ENCODE measurements around the gene SYTL2. TPM values are rescaled to one million over a fixed set of nuclear protein-coding genes. Genes with fewer than 3 reads are reported as not detected.

SYTL2 gene
- total RNA-seq, 5 donors from 2014 or later (not counting 1 experiment from before 2014, with no cell fraction given): 19.8 to 85.4 (median 31.3) TPM

DNA sequence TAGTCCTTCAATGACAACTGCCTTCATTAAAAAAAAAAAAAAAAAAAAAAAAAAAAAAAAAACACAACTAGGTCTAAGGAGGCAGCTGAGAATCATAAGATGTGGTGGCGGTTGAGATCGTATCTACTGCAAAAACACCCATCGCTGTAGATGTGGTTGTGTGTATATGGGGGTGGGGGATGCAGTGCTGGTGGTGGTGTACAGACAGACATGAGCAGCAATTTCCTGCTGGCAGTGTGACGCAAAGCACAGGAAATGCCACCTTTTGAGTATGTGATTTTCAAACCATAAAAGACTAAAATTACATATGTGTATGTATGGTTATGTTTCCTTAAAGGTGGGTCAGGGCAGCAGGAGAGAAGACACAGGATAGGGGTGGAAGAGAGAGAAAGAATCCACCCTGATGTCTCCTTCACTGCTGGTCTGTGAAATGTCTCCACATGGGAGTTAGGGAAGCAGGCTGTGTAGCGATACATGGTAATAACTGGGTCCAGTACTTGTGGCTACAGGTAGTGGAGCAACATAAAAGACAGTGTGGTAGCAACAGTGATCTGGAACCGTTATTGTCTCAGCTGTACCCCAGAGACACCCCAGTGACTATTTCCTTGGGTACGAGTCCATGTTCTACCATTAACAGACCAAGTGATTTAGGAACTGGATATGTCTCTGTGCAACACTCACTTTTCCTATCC, 57.9 kb downstream of the SYTL2 start:
- WGBS (ENCODE audit: insufficient coverage): 8% methylated on average over 5 of the region's 7 CpGs
- ChIA-PET POLR2A (interaction anchor here (0.5 to 1.9 kb wide), 11 partner anchors 8 to 543 kb away, joined by 3 to 23 read pairs (median 6); partner anchors contain the start of gene SYTL2 (in 1 of the 2)), CTCF (interaction anchor here (0.5 to 2.3 kb wide), 13 partner anchors 14 to 1285 kb away, joined by 3 to 13 read pairs (median 6); partner anchors contain the start of gene CCDC83 (in 2 of the 2))
- Histone ChIP-seq H3K27me3 (replicated peaks in 1 of 2; ENCODE audit: control insufficient read depth in 2 of 2, extremely low read depth in 1 of 2, insufficient read depth in 2 of 2, low read length in 1 of 2) (no peaks in the 10 kb centered on the region), H3K4me1 (ENCODE audit: control insufficient read depth in 1 of 2, extremely low read depth in 1 of 2, insufficient read depth in 2 of 2, low read length in 2 of 2) (peaks cover 76 to 81% of the 10 kb centered on the region in 2 experiments), H3K4me3 (ENCODE audit: control insufficient read depth in 1 of 2, extremely low read depth in 1 of 2, low read length in 1 of 2) (peak overlapping the region in 1 of 2 donors; percentile 15), H3K9me3 (no peaks in the 10 kb centered on the region), H3K36me3 (ENCODE audit: control insufficient read depth in 2 of 2, extremely low read depth in 1 of 2, insufficient read depth in 1 of 2, low read length in 1 of 2) (peaks cover 0 to 2% of the 10 kb centered on the region in 2 donors), H3K27ac (ENCODE audit: low read length) (peak overlapping the region; percentile 85)
- DNase-seq: peak; percentile 59 to 98 (median 92)
- H3K4me1 Mint-ChIP-seq: peaks cover 89 to 97% (median 93%) of the 10 kb centered on the region in 3 donors
- H3K4me3 Mint-ChIP-seq: peak overlapping the region; percentile 63 to 81 (median 75)
- no peaks in the 10 kb centered on the region for H3K27me3 Mint-ChIP-seq
- peaks cover 0 to 4% (median 0%) of the 10 kb centered on the region in 3 donors for H3K9me3 Mint-ChIP-seq
- H3K27ac Mint-ChIP-seq: peak overlapping the region; percentile 88 to 92
- peak; percentile 90 to 94 (median 93) for ATAC-seq (replicated peaks in 1 of 4)
- H3K36me3 Mint-ChIP-seq: peaks cover 13% of the 10 kb centered on the region

DNA sequence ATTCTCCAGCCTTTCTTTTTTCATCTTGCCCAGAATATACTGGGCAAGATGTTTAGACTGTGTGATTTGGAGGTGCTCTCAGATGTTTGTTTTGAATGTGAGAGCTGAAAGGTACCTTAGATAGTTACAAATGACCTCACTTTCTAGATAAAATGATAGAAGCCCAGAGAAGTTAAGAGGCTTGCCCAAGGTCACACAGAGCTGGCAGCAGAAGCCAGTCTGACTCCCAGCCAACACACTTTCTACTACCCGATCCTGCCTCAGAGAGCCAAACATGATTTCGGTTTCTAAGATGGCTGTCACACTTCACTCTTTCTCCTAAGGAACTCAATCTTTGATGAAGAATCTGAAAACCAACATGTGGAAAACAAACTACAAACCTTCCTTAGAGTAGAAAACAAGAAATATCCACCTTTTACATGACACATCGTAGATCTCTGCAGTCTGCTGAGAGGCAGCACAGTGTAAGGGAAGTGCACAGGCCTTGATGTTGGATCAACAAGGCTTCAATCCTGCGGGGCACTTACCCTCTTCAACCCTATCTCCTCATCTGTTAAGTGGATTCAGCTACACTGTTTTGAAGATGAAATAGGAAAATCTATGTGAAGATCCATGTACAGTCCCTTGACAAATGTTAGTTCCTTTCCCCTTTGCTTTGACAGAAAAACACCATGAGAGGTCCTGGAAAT, 58.6 kb downstream of the SYTL2 start:
- Histone ChIP-seq H3K27me3 (replicated peaks in 1 of 2; ENCODE audit: control insufficient read depth in 2 of 2, extremely low read depth in 1 of 2, insufficient read depth in 2 of 2, low read length in 1 of 2) (no peaks in the 10 kb centered on the region), H3K4me1 (ENCODE audit: control insufficient read depth in 1 of 2, extremely low read depth in 1 of 2, insufficient read depth in 2 of 2, low read length in 2 of 2) (peaks cover 72 to 75% of the 10 kb centered on the region in 2 experiments), H3K4me3 (ENCODE audit: control insufficient read depth in 1 of 2, extremely low read depth in 1 of 2, low read length in 1 of 2) (peak overlapping the region; percentile 15 to 20), H3K36me3 (ENCODE audit: control insufficient read depth in 2 of 2, extremely low read depth in 1 of 2, insufficient read depth in 1 of 2, low read length in 1 of 2) (peaks cover 0 to 3% of the 10 kb centered on the region in 2 donors), H3K9me3 (no peaks in the 10 kb centered on the region), H3K27ac (ENCODE audit: low read length) (peak overlapping the region; percentile 73)
- ATAC-seq (replicated peaks in 1 of 4) (peak; percentile 41 to 63 (median 42)), DNase-seq (peak in 30 of 35 experiments; percentile 22 to 70 (median 44))
- Mint-ChIP-seq H3K36me3 (peaks cover 14% of the 10 kb centered on the region), H3K27me3 (no peaks in the 10 kb centered on the region), H3K4me3 (peak overlapping the region; percentile 48 to 81 (median 75)), H3K27ac (peak overlapping the region; percentile 72 to 88), H3K4me1 (peaks cover 82 to 96% (median 92%) of the 10 kb centered on the region in 3 donors), H3K9me3 (peaks cover 0 to 4% (median 0%) of the 10 kb centered on the region in 3 donors)
- ChIA-PET CTCF (interaction anchor here (0.5 to 2.3 kb wide), 6 partner anchors 57 to 1286 kb away, joined by 3 to 9 read pairs (median 4); partner anchors contain the start of gene CCDC83 (in 1 of the 2)), POLR2A (interaction anchor here (0.5 to 1.9 kb wide), 7 partner anchors 58 to 544 kb away, joined by 4 to 9 read pairs (median 5); partner anchors contain the start of gene SYTL2 (in 1 of the 2))
- WGBS (ENCODE audit: insufficient coverage): 40% methylated on average over 2 of the region's 4 CpGs

DNA sequence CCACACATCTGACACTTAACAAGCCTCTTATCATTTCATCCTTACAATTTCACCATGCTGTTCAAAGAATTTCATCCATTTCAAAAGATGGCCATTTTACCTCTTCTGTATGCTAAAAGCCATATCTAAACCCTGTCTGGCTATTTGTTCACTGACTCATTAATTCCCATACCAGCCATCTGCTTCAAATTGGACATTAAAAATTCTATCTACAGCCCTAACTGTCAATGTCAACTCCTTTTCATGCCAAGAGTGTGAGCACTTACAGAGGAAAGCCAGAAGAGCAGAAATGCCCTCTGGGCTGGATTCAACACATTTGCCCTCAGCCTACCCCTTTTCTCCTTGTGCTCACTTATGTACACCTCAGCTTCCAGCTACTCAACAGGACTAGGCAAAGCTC, 59.2 kb downstream of the SYTL2 start:
- no peak for DNase-seq
- peak overlapping the region; percentile 72 to 88 for H3K27ac Mint-ChIP-seq
- Histone ChIP-seq H3K36me3 (ENCODE audit: control insufficient read depth in 2 of 2, extremely low read depth in 1 of 2, insufficient read depth in 1 of 2, low read length in 1 of 2) (peaks cover 0 to 3% of the 10 kb centered on the region in 2 donors), H3K4me3 (ENCODE audit: control insufficient read depth in 1 of 2, extremely low read depth in 1 of 2, low read length in 1 of 2) (no peak overlapping the region), H3K27me3 (replicated peaks in 1 of 2; ENCODE audit: control insufficient read depth in 2 of 2, extremely low read depth in 1 of 2, insufficient read depth in 2 of 2, low read length in 1 of 2) (no peaks in the 10 kb centered on the region), H3K27ac (ENCODE audit: low read length) (peak overlapping the region; percentile 73), H3K4me1 (ENCODE audit: control insufficient read depth in 1 of 2, extremely low read depth in 1 of 2, insufficient read depth in 2 of 2, low read length in 2 of 2) (peaks cover 73 to 76% of the 10 kb centered on the region in 2 experiments), H3K9me3 (no peaks in the 10 kb centered on the region)
- no peaks in the 10 kb centered on the region for H3K27me3 Mint-ChIP-seq
- H3K4me3 Mint-ChIP-seq: peak overlapping the region in 2 of 3 donors; percentile 34 to 81
- ChIA-PET POLR2A (interaction anchor here in 1 of 2 donors (1.1 kb wide), 1 partner anchor 72 kb away, joined by 5 read pairs; no protein-coding TSS in a partner anchor), CTCF (interaction anchor here (1.0 to 2.3 kb wide), 3 partner anchors 57 to 103 kb away, joined by 4 to 9 read pairs (median 7); partner anchors contain the start of gene CCDC83 (in 1 of the 2))
- H3K9me3 Mint-ChIP-seq: peaks cover 0 to 4% (median 0%) of the 10 kb centered on the region in 3 donors
- H3K36me3 Mint-ChIP-seq: peaks cover 15% of the 10 kb centered on the region
- peaks cover 80 to 96% (median 92%) of the 10 kb centered on the region in 3 donors for H3K4me1 Mint-ChIP-seq
- no peak for ATAC-seq (replicated peaks in 1 of 4)

DNA sequence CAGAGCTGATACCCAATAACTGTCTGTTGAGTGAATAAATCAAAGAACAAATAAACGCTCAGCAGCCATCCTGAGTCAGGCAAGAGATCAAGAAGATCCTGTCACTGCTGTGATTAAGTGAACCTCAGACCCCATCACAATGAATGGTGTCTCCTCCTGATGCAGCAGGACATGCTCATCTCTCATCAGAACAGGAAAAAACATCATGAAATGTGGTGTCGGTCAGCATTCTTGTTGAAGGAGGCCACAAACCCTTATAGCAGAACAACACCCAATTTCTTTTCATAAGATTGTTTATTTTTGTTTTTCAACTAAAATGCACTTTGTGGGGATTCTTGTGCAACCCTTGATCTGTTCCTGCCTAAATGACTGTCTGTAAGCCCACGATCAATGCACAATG, 60.3 kb downstream of the SYTL2 start:
- Histone ChIP-seq H3K27me3 (replicated peaks in 1 of 2; ENCODE audit: control insufficient read depth in 2 of 2, extremely low read depth in 1 of 2, insufficient read depth in 2 of 2, low read length in 1 of 2) (no peaks in the 10 kb centered on the region), H3K4me3 (ENCODE audit: control insufficient read depth in 1 of 2, extremely low read depth in 1 of 2, low read length in 1 of 2) (no peak overlapping the region), H3K4me1 (ENCODE audit: control insufficient read depth in 1 of 2, extremely low read depth in 1 of 2, insufficient read depth in 2 of 2, low read length in 2 of 2) (peaks cover 73 to 75% of the 10 kb centered on the region in 2 experiments), H3K9me3 (no peaks in the 10 kb centered on the region), H3K36me3 (ENCODE audit: control insufficient read depth in 2 of 2, extremely low read depth in 1 of 2, insufficient read depth in 1 of 2, low read length in 1 of 2) (peaks cover 0 to 3% of the 10 kb centered on the region in 2 donors), H3K27ac (ENCODE audit: low read length) (peak overlapping the region; percentile 52)
- H3K4me3 Mint-ChIP-seq: peak overlapping the region; percentile 35 to 81 (median 42)
- H3K9me3 Mint-ChIP-seq: peaks cover 0 to 4% (median 0%) of the 10 kb centered on the region in 3 donors
- peak in 1 of 4 experiments; percentile 6 for ATAC-seq (replicated peaks in 1 of 4)
- peak in 4 of 35 experiments; percentile 12 to 36 (median 17) for DNase-seq
- H3K27me3 Mint-ChIP-seq: no peaks in the 10 kb centered on the region
- WGBS (ENCODE audit: insufficient coverage): 40% methylated on average over 1 of the region's 3 CpGs
- CTCF ChIA-PET: interaction anchor here in 1 of 2 donors (1.0 kb wide), 1 partner anchor 59 kb away, joined by 3 read pairs; no protein-coding TSS in a partner anchor
- H3K36me3 Mint-ChIP-seq: peaks cover 20% of the 10 kb centered on the region
- POLR2A ChIA-PET: interaction anchor here in 1 of 2 donors (0.6 kb wide), 1 partner anchor 10 kb away, joined by 7 read pairs; no protein-coding TSS in a partner anchor
- H3K27ac Mint-ChIP-seq: peak overlapping the region; percentile 56 to 74
- peaks cover 80 to 96% (median 92%) of the 10 kb centered on the region in 3 donors for H3K4me1 Mint-ChIP-seq

DNA sequence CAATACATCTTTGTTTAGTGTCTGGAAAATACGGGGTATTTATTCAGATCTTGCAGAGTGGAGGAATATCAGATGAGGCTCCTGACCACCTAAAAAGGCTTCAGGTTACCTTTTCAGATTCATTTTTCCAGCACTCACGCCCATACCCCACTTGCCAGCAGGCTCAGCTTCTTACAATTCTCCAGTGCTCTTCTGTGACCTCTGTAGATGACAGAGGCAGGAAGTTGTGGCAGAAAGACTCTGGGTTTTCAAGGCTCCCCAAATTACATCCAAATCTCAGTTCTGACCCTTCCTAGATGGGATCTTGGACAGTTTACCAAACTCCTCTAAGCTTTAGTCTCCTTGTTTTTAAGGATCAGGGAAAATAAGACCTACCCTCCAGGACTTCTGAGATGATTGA, 61.1 kb downstream of the SYTL2 start:
- H3K27me3 Mint-ChIP-seq: no peaks in the 10 kb centered on the region
- H3K9me3 Mint-ChIP-seq: peaks cover 0 to 4% (median 0%) of the 10 kb centered on the region in 3 donors
- no CpG with 5 or more reads among the region's 2 CpGs for WGBS (ENCODE audit: insufficient coverage)
- DNase-seq: peak in 1 of 35 experiments; percentile 48
- peaks cover 70 to 74% of the 10 kb centered on the region in 2 experiments for H3K4me1 ChIP-seq (ENCODE audit: control insufficient read depth in 1 of 2, extremely low read depth in 1 of 2, insufficient read depth in 2 of 2, low read length in 2 of 2)
- peak overlapping the region in 1 of 3 donors; percentile 81 for H3K4me3 Mint-ChIP-seq
- peak overlapping the region; percentile 47 to 74 for H3K27ac Mint-ChIP-seq
- ChIA-PET CTCF (interaction anchor here in 1 of 2 donors (1.0 kb wide), 1 partner anchor 60 kb away, joined by 3 read pairs; no protein-coding TSS in a partner anchor), POLR2A (interaction anchor here in 1 of 2 donors (1.2 kb wide), 1 partner anchor 54 kb away, joined by 4 read pairs; no protein-coding TSS in a partner anchor)
- H3K36me3 Mint-ChIP-seq: peaks cover 20% of the 10 kb centered on the region
- no peak overlapping the region for H3K4me3 ChIP-seq (ENCODE audit: control insufficient read depth in 1 of 2, extremely low read depth in 1 of 2, low read length in 1 of 2)
- H3K27me3 ChIP-seq (replicated peaks in 1 of 2; ENCODE audit: control insufficient read depth in 2 of 2, extremely low read depth in 1 of 2, insufficient read depth in 2 of 2, low read length in 1 of 2): no peaks in the 10 kb centered on the region
- H3K9me3 ChIP-seq: no peaks in the 10 kb centered on the region
- ATAC-seq (replicated peaks in 1 of 4): no peak
- peaks cover 78 to 96% (median 92%) of the 10 kb centered on the region in 3 donors for H3K4me1 Mint-ChIP-seq
- H3K27ac ChIP-seq (ENCODE audit: low read length): peak overlapping the region; percentile 52
- peaks cover 0 to 3% of the 10 kb centered on the region in 2 donors for H3K36me3 ChIP-seq (ENCODE audit: control insufficient read depth in 2 of 2, extremely low read depth in 1 of 2, insufficient read depth in 1 of 2, low read length in 1 of 2)

All from T-cell (primary cell).